HepG2 (cell line): ENCODE data around the gene BRIP1. TPM values are rescaled to one million over a fixed set of nuclear protein-coding genes. Genes with fewer than 3 reads are reported as not detected.

Experiments used
- GTF2F1 ChIP-seq: fragments of 150-350 bp; IDR thresholded peaks from 2 replicates; pipeline ENCODE4 v1.6.1; 2014; ENCODE audit warnings: low read length
- HES4 ChIP-seq: sonication (generic); formaldehyde crosslinking; IDR thresholded peaks from 2 replicates; pipeline ENCODE4 v1.9.0; 2021; ENCODE audit warnings: mild to moderate bottlenecking, missing genetic modification reagents, borderline replicate concordance
- KDM5B ChIP-seq: sonication (generic); formaldehyde crosslinking; IDR thresholded peaks from 2 replicates; pipeline ENCODE4 v1.4.0; 2020; ENCODE audit warnings: missing genetic modification reagents, mild to moderate bottlenecking, borderline replicate concordance
- MAFF ChIP-seq: IDR thresholded peaks from 2 replicates; pipeline ENCODE4 v1.6.1; 2011; ENCODE audit warnings: low read depth, low read length, improper control_type of control experiment
- MAFK ChIP-seq, 2 experiments: IDR thresholded peaks in 1 of 2; conservative IDR thresholded peaks in 1 of 2; 2 replicates each; pipeline ENCODE4 v1.6.1; 2011; ENCODE audit warnings: improper control_type of control experiment in 2 of 2, low read length in 2 of 2
- NFIC ChIP-seq: IDR thresholded peaks from 2 replicates; pipeline ENCODE4 v1.6.1; 2012; ENCODE audit warnings: mild to moderate bottlenecking, low read length, inconsistent platforms
- ZNF329 ChIP-seq: sonication (generic); formaldehyde crosslinking; IDR thresholded peaks from 2 replicates; pipeline ENCODE4 v1.9.0; 2021; ENCODE audit warnings: low read depth, mild to moderate bottlenecking, missing genetic modification reagents
- ZNF605 ChIP-seq: sonication (generic); formaldehyde crosslinking; IDR thresholded peaks from 2 replicates; pipeline ENCODE4 v1.8.0; 2022; ENCODE audit warnings: mild to moderate bottlenecking, missing genetic modification reagents
- ZNF660 ChIP-seq: sonication (generic); formaldehyde crosslinking; IDR thresholded peaks from 2 replicates; pipeline ENCODE4 v1.5.1; 2020; ENCODE audit warnings: mild to moderate bottlenecking, low read depth, missing genetic modification reagents, borderline replicate concordance
- polyA plus RNA-seq, 8 experiments: library from polyadenylated mRNA; depleted of rRNA in 3 of 8; stranded (reverse) in 7 of 8; unstranded in 1 of 8; fragments of >200 nt; fragmentation: Illumina TruSeq in 4 of 8; extraction: Trizol in 4 of 8; gene quantifications; 2 replicates each; pipeline versions ENCODE4 v1.2.1 to v1.2.3, GENCODE V29; 2011 to 2016; ENCODE audit warnings: low read depth in 4 of 8, missing spikeins in 1 of 8, mixed read lengths in 1 of 8; ENCODE audit not compliant: insufficient read depth in 1 of 8
- total RNA-seq, 5 experiments: library from RNA; depleted of rRNA; stranded (reverse); fragments of >200 nt; fragmentation: Illumina TruSeq; extraction: Trizol; gene quantifications; 2 replicates each; pipeline ENCODE4 v1.2.3, GENCODE V29; 2016; ENCODE audit warnings: low read depth in 1 of 5
- TF ChIP-seq, protein P1 (sequence below): sonication (generic); formaldehyde crosslinking; IDR thresholded peaks from 2 replicates; pipeline ENCODE4 v1.8.1; 2022; ENCODE audit warnings: low read depth, mild to moderate bottlenecking, missing genetic modification reagents
- TF ChIP-seq, protein P2 (sequence below): sonication (generic); formaldehyde crosslinking; IDR thresholded peaks from 2 replicates; pipeline ENCODE4 v1.5.0; 2020; ENCODE audit warnings: mild to moderate bottlenecking, missing genetic modification reagents

The BRIP1 gene
- total and polyA plus RNA-seq, 2 of the 13 experiments (the other 11 are each of a cell fraction or from before 2014, with no cell fraction given) = 3.8 to 27.7 TPM

DNA sequence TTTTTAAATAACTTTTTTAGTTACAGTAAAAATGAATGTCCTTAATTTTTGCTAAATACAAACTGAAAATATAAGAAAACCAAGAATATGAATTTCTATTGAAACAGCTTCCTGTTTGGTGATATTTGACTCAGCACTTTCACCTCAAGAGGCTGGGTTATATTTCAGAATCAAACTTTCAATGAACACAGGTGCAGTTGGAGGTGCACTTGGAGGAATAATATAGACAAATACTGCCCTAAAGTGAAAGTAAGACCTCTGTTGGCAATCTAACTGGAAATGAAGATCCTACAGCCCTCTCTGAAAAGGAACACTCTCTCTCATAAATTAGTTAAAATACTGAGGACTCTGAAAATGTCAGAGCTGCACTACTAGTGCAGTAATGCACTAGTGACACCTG lies 106.2 kb downstream of the BRIP1 start (continued):
- TF ChIP-seq, protein P1, sequence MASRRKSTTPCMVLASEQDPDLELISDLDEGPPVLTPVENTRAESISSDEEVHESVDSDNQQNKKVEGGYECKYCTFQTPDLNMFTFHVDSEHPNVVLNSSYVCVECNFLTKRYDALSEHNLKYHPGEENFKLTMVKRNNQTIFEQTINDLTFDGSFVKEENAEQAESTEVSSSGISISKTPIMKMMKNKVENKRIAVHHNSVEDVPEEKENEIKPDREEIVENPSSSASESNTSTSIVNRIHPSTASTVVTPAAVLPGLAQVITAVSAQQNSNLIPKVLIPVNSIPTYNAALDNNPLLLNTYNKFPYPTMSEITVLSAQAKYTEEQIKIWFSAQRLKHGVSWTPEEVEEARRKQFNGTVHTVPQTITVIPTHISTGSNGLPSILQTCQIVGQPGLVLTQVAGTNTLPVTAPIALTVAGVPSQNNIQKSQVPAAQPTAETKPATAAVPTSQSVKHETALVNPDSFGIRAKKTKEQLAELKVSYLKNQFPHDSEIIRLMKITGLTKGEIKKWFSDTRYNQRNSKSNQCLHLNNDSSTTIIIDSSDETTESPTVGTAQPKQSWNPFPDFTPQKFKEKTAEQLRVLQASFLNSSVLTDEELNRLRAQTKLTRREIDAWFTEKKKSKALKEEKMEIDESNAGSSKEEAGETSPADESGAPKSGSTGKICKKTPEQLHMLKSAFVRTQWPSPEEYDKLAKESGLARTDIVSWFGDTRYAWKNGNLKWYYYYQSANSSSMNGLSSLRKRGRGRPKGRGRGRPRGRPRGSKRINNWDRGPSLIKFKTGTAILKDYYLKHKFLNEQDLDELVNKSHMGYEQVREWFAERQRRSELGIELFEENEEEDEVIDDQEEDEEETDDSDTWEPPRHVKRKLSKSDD (CRISPR knock-in tag) = no peak
- TF ChIP-seq ZNF660 (CRISPR knock-in tag) (no peak), ZNF605 (no peak), MAFF (peak; percentile 22; the same call in 1 of the 2 replicates), MAFK (conservative IDR thresholded peaks at IDR 0.05 in 1 of 2, IDR thresholded peaks at IDR 0.05 in 1 of 2; ENCODE audit: low read length in 2 of 2) (peak in 1 of 2 experiments; percentile 65; a peak in 2 of 4 replicates), ZNF329 (CRISPR knock-in tag) (no peak), GTF2F1 (no peak), KDM5B (CRISPR knock-in tag) (no peak), HES4 (CRISPR knock-in tag) (no peak), NFIC (no peak)
- TF ChIP-seq, protein P2, sequence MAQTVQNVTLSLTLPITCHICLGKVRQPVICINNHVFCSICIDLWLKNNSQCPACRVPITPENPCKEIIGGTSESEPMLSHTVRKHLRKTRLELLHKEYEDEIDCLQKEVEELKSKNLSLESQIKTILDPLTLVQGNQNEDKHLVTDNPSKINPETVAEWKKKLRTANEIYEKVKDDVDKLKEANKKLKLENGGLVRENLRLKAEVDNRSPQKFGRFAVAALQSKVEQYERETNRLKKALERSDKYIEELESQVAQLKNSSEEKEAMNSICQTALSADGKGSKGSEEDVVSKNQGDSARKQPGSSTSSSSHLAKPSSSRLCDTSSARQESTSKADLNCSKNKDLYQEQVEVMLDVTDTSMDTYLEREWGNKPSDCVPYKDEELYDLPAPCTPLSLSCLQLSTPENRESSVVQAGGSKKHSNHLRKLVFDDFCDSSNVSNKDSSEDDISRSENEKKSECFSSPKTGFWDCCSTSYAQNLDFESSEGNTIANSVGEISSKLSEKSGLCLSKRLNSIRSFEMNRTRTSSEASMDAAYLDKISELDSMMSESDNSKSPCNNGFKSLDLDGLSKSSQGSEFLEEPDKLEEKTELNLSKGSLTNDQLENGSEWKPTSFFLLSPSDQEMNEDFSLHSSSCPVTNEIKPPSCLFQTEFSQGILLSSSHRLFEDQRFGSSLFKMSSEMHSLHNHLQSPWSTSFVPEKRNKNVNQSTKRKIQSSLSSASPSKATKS = no peak
- TF ChIP-seq, all 625 proteins: peak for 2
